Colonic mucosa (tissue), 4 donors: ENCODE measurements around the gene PCA3. TPM values are rescaled to one million over a fixed set of nuclear protein-coding genes. Genes with fewer than 3 reads are reported as not detected.

ENCODE experiments used
- DNase-seq: peaks from one replicate; pipeline ENCODE4 v3.0.0-alpha.2; 2020
- H3K27ac ChIP-seq: fragments of 200-600 bp; one replicate; pipeline ENCODE4 v1.8.0; 2021
- H3K27me3 ChIP-seq: fragments of 200-600 bp; one replicate; pipeline ENCODE4 v1.8.0; 2021
- H3K36me3 ChIP-seq: fragments of 200-600 bp; one replicate; pipeline ENCODE4 v1.8.0; 2021
- H3K4me1 ChIP-seq: fragments of 200-600 bp; one replicate; pipeline ENCODE4 v1.8.0; 2021; ENCODE audit warnings: mild to moderate bottlenecking
- H3K4me3 ChIP-seq: fragments of 200-600 bp; one replicate; pipeline ENCODE4 v1.8.0; 2021
- H3K9ac ChIP-seq, 2 donors: one replicate each; pipeline ENCODE4 v1.7.0; 2013; ENCODE audit warnings: control low read depth in 2 of 2, low read depth in 2 of 2, low read length in 2 of 2
- H3K9me3 ChIP-seq: fragments of 200-600 bp; one replicate; pipeline ENCODE4 v1.8.0; 2021
- CTCF ChIP-seq: fragments of 200-600 bp; IDR thresholded peaks from one replicate; pipeline ENCODE4 v1.8.0; 2022; ENCODE audit warnings: antibody characterized with exemption, mild to moderate bottlenecking
- intact Hi-C: fragments of 100-400 bp; cut with DNase I; formaldehyde crosslinking; loops from one replicate; pipeline ENCODE4 v1.14.1; 2022
- total RNA-seq, 2 donors: library from RNA; stranded (reverse); fragmentation: NEBNext Ultra II Directional in 1 of 2; extraction: Animal tissue kit (Norgen Biotek cat#: 25700) in 1 of 2; gene quantifications; one replicate each; pipeline ENCODE4 v1.2.1, GENCODE V29; 2021
- donor health status: healthy.
- donor health status: DM: no; HTN: no; CAD: no.
- donor health status: DM: no; HTN: no; CAD: no.

PCA3 gene
- total RNA-seq, 2 donors from 2014 or later = not detected

- no peak for TF ChIP-seq CTCF
- no peak for DNase-seq
- Histone ChIP-seq H3K4me3 (no peak overlapping the region), H3K4me1 (no peaks in the 10 kb centered on the region), H3K9ac (no peak overlapping the region), H3K9me3 (no peaks in the 10 kb centered on the region), H3K27me3 (no peaks in the 10 kb centered on the region), H3K27ac (no peak overlapping the region), H3K36me3 (no peaks in the 10 kb centered on the region)
- intact Hi-C loops = no loop called here
Measured at GRCh38 chr9:76772686-76773445, 8.6 kb downstream of the PCA3 start.

- no peak for DNase-seq
- no peak for TF ChIP-seq CTCF
- H3K27ac ChIP-seq = no peak overlapping the region
- no peaks in the 10 kb centered on the region for H3K9me3 ChIP-seq
- intact Hi-C loops = no loop called here
- no peak overlapping the region for H3K4me3 ChIP-seq
- H3K9ac ChIP-seq = no peak overlapping the region
- no peaks in the 10 kb centered on the region for H3K27me3 ChIP-seq
- H3K4me1 ChIP-seq = no peaks in the 10 kb centered on the region
- no peaks in the 10 kb centered on the region for H3K36me3 ChIP-seq
Measured at GRCh38 chr9:76784881-76785280, 20.6 kb downstream of the PCA3 start.

DNA sequence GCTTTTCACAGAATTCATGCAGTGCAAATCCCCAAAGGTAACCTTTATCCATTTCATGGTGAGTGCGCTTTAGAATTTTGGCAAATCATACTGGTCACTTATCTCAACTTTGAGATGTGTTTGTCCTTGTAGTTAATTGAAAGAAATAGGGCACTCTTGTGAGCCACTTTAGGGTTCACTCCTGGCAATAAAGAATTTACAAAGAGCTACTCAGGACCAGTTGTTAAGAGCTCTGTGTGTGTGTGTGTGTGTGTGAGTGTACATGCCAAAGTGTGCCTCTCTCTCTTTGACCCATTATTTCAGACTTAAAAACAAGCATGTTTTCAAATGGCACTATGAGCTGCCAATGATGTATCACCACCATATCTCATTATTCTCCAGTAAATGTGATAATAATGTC, 21.3 kb downstream of the PCA3 start:
- DNase-seq = no peak
- no peak overlapping the region for H3K27ac ChIP-seq
- no peaks in the 10 kb centered on the region for H3K27me3 ChIP-seq
- no peaks in the 10 kb centered on the region for H3K36me3 ChIP-seq
- no peak overlapping the region for H3K9ac ChIP-seq
- intact Hi-C loops = no loop called here
- H3K4me1 ChIP-seq = no peaks in the 10 kb centered on the region
- no peak overlapping the region for H3K4me3 ChIP-seq
- no peaks in the 10 kb centered on the region for H3K9me3 ChIP-seq
- TF ChIP-seq CTCF = no peak

GRCh38 chr9:76787677-76788076, 23.4 kb downstream of the PCA3 start:
- H3K27me3 ChIP-seq = no peaks in the 10 kb centered on the region
- no peak overlapping the region for H3K27ac ChIP-seq
- H3K4me1 ChIP-seq = no peaks in the 10 kb centered on the region
- TF ChIP-seq CTCF = no peak
- intact Hi-C loops = no loop called here
- H3K36me3 ChIP-seq = no peaks in the 10 kb centered on the region
- no peaks in the 10 kb centered on the region for H3K9me3 ChIP-seq
- DNase-seq = no peak
- no peak overlapping the region for H3K9ac ChIP-seq
- H3K4me3 ChIP-seq = no peak overlapping the region

GRCh38 chr9:76789840-76790239, 25.6 kb downstream of the PCA3 start:
- no peak for TF ChIP-seq CTCF
- no peak for DNase-seq
- intact Hi-C loops = no loop called here
- no peaks in the 10 kb centered on the region for H3K4me1 ChIP-seq
- H3K9ac ChIP-seq = no peak overlapping the region
- H3K4me3 ChIP-seq = no peak overlapping the region
- H3K27me3 ChIP-seq = no peaks in the 10 kb centered on the region
- H3K27ac ChIP-seq = no peak overlapping the region
- H3K36me3 ChIP-seq = no peaks in the 10 kb centered on the region
- H3K9me3 ChIP-seq = no peaks in the 10 kb centered on the region
